Measurements from ENCODE around the gene ENAH.
"Not testable (repeated sequence)": the region's sequence is repeated elsewhere in the genome, so short reads cannot be mapped to it uniquely, and the experiment has no call there.

ENAH gene

DNA sequence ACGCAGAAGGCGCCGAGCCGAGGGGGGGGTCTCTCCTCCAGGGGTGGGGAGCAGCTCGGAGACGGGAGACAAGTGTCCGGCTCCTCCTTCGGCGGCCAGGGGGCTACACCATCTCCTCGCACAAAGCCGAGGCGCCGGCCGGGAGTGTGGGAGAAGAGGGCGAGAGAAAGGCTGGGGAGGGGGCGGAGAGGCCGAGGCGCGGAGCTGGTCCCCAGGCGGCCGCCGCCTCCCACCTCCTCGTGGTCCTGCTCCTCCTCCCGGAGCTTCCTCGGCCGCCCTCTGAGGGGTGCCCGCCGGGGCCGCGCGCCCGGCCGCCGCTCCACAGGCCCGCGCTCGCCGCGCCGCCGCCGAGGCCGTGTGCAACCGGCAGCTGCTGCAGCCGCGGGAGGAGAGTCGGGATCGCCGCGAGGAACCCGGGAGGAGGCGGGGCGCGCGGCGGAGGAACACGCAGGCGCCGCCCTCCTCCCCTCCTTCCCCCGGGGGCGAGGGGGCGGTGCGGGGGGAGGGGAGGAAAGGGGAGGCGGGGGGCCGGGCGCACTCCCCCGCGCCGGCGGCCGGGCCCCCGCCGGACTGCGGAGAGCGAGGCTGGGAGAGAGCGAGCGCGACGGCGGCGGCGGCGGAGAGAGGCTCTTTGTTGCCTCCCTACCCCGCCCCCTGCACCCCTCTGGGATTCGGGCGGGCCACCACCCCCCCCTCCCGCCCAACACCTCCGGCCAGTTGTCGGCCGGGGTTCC is at the start of gene ENAH:
ENAH (minus strand) TSS at position 395 of the 734 bp plus-strand sequence. CDS start 433 bp downstream, outside the sequence.
- peak; percentile 20 for DNase-seq (ENCODE audit: low read depth)

DNA sequence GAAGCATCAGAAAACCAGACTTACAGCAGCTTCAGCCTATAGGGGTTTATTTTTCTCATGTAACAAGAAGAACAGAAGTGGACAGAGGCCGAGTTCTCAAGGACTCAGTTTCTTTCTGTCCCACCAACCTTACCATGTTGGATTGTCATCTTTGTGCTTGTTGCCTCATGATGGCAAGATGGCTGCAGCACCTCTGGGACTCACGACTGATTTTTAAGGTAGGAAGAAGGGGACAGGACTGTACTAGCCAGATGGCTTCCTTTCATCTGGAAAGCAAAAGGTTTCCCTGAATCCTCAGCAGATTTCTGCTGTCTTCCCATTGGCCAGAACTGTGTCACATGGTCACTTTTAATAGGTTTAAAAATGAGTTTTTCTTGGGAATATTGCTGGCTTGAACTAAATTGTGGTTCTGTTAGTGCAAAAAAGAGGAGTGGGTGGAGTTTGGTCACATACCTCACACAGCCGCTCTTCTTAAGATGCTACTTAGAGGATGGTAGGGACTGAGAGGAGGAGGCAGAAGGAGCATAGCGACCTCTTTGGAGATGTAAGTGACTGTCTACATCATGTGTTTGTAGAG is 48.1 kb upstream of the ENAH start:
- DNase-seq (ENCODE audit: low read depth): no peak

DNA sequence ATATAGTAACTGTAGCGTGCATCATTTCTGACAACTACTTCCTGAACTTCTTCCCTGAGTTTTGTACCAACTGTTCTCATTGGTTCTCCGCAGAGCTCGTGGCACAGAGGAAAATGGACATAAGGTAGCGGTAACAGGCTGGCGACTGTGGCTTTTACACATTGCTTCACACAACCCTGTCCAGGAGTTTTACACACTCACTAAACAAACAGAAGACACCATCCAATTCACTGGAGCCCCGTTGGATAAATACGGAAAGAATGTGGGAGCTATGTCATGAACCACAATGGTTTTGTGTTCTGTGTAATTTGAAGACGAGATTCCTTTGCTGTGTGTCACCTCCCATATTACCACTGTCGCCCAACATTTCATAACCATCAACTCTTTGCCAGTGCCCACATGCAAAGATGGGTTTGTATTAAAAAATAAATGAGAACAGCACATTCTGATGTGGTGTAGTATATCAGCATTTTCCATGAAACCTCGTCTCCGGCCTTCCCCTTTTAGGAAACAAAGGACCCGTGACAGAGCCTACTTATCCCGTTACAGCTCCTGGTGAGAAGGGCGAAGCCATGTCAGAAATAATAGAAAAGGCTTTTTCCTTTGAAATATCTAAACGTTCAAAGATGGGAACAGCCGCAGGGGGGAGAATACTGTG is 47.4 kb upstream of the ENAH start:
- no peak for DNase-seq (ENCODE audit: low read depth)

DNA sequence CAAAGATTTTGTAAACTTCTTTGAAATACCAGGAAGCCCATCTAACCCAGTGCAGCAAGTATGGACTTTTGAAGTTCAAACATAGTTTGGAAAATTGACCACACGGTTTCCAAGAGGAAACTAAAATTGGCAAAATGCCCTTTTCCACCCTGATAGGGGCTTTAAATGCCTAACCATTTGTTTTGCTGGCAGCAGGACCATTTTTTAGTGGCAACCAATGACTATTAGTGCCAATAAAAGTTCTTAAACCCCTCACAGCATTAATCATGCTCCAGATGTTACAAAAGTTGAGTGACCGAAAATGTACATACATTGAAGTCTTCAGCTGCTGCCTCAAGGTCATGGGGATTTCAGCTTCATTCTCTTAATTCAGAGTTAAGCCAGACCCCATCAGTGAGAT is 46.4 kb upstream of the ENAH start:
- no peak for DNase-seq (ENCODE audit: low read depth)

DNA sequence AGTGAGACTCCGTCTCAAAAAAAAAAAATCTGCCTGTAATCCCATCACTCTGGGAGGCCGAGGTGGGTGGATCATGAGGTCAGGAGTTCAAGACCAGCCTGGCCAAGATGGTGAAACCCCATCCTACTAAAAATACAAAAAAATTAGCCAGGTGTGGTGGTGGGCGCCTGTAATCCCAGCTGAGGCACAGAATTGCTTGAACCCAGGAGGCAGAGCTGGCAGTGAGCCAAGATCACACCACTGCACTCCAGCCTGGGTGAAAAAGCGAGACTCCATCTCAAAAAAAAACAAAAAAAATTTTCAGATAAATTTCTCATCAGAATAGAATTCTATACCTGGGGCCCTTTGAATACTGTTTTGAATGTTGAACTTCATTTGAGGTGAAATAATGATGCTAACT is 45.3 kb upstream of the ENAH start:
- not testable (repeated sequence) for DNase-seq (ENCODE audit: low read depth)

DNA sequence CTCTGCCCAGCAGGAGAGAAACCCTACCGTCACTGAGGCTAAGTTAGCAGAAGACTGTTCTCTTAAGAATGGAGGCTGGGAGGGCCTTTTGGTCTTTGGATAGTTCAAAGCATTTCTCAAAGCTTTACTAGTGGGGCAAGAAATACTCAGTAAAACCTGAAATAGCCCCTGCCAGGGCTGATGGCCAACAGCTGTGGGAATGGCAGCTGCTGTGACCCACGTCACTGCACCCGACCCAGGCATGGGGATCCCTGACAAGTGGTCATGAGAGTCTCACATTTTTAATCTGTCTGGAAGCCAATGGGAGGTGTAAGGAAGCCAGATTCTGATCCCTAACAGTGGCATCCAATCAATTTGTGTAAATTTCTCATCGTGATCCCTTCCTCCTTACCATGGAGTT is 44.5 kb upstream of the ENAH start:
- no peak for DNase-seq (ENCODE audit: low read depth)

DNA sequence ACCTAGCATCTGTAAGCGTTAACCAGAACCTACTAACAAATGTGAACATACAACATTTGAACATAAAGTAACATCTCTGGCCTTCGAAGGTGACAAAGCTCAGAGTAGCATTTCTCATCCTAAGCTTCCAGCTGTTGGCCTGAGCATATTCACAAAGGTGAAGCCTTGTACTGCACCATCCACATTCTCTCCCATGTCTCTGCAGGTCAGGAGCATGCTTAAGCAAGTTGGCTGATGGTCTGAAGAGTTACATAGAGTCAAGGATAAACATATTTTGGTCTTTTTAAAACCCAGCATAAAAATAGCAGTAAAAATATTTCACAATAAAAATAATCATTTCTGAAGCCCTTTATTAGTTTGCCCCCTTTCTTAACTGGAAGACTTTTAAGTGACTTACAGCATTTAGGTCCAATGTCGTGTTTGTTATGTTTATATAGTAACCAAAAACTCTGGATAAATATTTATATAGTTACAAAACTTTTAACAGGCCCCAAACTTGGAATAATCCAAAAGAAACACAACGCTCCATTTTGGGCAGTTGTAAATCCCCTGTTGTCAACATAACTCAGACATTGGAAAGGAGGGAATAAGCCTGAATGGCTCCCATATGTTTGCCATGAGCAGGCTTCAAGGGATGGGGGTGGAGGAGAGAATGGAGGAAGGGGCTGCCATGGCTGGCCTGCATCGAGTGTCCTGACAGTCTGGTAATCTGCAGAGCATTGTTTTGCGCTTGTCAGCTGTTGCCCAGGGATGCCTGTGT is 42.8 kb upstream of the ENAH start:
- no peak for DNase-seq (ENCODE audit: low read depth)

DNA sequence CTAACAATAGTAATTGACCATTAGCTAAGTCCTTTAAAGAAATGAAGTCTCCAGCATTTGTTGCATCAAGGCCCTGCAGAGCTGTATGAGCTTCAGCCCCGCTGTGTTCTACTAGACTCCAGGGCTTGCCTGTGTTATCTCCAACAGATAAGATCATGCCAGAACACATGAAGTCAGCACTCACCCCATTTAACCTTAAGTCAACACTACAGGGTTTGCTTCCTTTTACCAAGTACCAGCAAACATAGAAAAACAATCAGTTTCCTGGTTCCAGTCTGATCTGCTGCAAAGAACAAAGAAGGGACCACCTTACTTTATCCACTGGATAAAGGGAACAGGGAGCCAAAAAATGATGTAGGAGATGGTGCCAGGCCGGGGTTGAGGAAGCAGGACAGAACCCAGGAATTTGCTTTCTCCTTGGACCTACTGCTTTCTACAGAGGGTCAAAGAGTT is 41.3 kb upstream of the ENAH start:
- no peak for DNase-seq (ENCODE audit: low read depth)

DNA sequence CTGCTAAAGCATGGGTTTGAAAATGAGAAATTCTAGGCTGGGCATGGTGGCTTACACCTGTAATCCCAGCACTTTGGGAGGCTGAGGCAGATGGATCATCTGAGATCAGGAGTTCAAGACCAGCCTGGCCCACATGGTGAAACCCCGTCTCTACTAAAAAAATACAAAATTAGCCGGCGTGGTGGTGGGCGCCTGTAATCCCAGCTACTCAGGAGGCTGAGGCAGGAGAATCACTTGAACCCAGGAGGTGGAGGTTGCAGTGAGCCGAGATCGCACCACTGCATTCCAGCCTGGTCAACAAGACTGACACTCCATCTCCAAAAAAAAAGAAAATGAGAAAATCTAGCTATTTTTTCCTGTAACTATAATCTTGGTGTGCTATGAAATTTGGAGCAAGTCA is 40.8 kb upstream of the ENAH start:
- DNase-seq (ENCODE audit: low read depth): not testable (repeated sequence)

DNA sequence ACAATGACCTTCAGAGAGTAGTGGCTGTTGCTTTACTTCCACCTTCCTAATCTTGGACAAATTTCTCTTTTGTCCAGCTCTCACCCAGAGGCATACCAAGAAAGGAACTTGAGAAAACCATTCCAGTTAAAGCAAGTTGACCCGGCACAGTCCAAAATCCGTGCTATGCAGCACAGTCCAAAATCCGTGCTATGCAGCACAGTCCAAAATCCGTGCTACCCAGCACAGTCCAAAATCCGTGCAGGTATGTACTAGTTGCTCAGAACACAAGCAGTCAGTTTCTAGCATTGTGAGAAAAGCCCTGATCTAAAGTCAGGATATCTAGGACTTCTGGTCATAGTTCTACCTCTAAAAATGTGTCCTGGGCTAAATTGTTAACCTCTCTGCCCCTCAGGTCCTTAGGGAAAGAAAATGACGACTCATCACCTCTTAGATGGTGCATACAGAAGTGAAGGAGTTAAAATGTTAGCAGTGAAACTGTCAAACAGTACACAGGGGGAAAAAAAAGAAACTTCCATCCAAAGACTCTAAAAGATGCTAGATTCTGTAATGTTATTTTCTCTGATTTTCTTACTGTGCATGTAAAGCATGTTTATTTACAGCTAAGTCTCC is 40.3 kb upstream of the ENAH start:
- no peak for DNase-seq (ENCODE audit: low read depth)

DNA sequence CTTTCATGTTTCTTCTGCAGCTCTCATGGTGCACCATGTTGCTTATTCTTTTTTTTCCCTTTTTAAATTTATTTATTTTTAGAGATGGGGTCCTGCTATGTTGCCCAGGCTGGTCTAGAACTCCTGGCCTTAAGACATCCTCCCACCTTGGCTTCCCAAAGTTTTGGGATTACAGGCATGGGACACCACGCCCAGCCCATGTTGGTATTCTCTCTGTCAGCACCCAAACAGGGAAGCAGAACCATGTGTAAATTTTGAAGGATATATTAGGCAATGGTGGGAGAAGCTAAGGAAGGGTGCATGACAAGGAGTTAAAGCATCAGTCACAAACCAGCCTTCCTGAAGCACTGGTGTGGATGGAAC is 39.6 kb upstream of the ENAH start:
- no peak for DNase-seq (ENCODE audit: low read depth)

DNA sequence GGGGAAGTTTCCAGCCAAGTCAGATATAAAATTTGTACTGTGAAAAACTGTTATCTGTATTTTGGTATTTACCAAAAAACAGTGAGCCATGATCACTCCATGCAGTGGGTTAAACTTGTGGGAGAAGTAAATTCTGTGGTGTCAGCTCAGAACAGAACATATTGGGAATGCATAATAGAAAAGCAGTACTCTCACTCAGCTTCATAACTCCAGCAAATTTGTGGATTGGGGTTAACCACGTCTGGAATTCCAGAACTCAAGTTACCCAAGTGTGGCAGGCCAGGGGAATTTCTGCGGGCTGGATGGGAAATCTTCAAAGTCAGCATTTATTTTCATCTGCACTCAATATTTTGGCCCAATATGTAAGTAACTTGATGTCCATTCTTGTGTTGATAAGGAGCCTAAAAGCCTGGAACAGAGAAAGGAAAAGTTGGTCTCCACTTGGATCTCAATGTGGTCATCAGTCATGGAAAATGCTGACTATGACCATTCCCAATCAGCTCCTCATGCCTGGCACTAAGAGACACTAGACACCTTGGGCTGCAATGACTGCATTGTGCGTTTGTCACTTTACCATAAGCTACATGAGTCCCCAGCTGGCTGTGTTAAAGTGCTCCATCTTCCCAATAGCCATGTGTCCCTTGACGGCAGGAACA is 39.1 kb upstream of the ENAH start:
- no peak for DNase-seq (ENCODE audit: low read depth)

DNA sequence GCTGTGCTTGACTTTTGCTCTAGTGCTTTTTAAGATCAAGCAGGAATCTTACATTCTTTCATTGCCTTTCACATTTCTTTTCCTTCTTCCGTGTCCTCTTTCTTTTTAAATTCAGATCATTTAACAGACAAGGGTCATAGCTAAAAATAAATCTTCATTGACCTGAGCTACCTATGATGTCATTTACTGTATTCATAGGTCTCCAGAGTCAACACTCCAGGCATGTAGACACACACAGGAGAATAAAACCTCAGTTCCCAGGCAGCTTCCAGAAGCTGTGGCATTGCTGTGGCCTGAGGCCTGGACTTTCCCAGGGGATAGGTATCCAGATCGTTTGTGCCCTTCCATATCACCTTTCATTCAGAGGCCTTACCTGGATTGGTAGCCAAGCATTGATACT is 38.5 kb upstream of the ENAH start:
- DNase-seq (ENCODE audit: low read depth): no peak

DNA sequence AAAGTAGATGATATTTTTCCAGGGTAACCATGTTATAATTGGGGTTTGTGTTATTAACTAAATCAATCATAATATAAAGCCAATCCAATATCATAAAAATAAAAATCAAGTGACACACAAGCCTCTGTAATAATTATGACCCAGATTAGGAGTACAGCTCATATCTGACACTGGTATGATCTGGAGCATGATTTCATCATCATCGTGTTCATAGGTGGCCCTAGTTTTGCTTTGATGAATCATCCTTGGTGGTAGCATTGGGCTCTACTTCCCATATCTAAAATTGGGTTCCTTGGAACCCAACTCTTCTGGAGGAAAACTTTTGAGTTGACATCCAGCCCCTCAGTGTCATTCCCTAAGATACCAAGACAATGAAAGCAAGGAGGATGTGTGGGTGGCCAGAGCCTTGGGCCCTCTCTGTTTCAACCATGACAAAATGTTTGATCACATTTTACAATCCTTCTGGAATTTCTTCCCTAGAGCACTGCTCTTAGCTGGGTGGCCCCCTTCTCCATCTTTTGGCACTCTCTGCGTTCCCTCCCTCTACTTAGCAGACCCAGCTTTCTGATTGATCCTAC is 37.0 kb upstream of the ENAH start:
- DNase-seq (ENCODE audit: low read depth): no peak

DNA sequence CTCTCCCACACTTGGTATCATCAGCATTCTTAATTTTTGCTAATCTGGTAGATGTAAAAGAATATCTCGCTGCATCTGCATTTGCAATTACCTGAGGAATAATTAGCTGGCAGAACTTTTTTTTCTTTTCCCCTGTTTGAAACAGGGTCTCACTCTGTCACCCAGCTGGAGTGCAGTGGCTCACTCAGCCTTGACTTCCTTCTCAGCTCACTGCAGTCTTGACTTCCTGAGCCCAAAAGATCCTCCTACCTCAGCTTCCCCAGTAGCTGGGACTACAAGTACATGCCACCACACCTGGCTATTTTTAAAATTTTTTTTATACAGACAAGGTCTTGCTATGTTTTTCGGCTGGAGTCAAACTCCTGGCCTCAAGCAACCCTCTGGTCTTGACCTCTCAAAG is 35.4 kb upstream of the ENAH start:
- no peak for DNase-seq (ENCODE audit: low read depth)

DNA sequence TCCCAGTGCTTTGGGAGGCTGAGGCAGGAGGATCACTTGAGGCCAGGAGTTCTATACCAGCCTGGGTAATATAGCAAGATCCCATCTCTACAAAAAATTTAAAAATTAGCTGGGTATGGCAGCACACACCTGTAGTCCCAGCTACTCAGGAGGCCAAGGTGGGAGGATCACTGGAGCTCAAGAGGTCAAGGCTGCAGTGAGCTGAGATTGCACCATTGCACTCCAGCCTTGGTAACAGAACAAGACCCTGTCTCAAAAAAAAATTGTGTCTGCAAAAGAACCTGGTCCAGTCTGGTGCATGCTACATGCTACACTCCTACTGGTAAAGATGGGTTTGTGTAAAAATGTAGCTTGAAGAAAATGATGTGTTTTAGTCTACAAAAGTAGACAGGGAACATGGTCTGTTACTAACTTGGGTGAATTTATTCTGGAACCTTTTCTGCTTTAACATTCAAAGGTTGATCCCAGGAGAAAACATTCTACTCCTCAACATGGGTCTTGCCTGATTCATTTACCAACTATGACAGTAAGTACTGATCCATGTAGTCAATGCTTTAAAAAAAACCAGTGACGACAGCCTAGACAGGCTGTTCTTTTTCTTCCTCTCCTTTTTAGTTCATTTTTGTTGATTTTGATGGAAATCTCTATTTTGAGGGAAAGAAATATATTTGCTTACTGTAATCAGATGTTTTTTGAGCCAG is 32.7 kb upstream of the ENAH start:
- no peak for DNase-seq (ENCODE audit: low read depth)

DNA sequence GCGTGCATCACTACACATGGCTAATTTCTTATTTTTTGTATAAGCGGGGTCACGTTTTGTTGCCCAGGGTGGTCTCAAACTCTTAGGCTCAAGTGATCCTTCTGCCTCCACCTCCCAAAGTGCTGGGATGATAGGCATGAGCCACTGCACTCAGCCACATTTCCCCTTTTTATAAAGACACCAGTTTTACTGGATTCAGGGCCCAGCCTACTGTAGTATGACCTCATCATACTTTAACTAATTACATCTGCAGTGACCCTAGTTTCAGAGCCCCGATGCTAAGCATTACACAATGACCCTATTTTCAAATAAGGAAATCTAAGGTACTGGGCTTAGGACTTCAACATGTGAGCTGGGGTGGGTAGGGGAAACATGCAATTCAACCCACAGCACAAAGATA is 31.8 kb upstream of the ENAH start:
- DNase-seq (ENCODE audit: low read depth): no peak

DNA sequence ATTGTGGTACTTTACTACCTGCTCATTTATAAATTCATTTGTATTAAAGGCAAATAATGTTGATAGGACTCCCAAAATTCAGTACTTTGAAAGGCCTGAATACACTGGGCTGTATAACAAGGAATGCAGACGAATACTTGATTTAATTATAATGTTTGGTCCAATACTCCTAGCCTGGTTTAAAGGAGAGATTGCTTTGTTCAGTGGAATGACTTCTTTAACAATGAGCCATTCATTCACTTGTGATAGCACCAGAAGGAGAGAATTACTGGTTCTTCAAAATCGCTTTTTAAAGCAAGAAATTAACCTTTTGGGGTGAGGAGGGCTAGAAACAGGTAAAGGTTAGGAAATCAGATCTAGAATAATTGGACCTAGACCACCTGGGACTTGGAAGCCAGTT is 28.3 kb upstream of the ENAH start:
- no peak for DNase-seq (ENCODE audit: low read depth)

DNA sequence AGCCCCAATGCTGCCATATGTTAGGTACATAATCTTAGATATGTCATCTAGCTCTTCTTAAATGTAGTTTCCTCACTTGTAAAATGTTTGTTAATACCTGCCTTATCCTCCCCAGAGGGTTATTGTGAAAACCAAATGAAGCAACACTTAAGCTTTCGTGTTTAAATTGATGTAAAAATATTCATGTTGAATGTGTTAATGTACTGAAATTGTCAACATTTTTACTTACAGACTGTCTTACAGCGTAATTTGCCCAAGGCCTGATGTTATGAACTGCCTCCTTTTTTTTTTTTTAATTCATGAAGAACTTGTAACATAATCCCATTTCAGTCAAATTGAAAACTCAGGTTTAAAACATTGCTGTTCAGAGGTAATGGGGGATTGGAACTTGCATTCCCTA is 25.6 kb upstream of the ENAH start:
- DNase-seq (ENCODE audit: low read depth): no peak

DNA sequence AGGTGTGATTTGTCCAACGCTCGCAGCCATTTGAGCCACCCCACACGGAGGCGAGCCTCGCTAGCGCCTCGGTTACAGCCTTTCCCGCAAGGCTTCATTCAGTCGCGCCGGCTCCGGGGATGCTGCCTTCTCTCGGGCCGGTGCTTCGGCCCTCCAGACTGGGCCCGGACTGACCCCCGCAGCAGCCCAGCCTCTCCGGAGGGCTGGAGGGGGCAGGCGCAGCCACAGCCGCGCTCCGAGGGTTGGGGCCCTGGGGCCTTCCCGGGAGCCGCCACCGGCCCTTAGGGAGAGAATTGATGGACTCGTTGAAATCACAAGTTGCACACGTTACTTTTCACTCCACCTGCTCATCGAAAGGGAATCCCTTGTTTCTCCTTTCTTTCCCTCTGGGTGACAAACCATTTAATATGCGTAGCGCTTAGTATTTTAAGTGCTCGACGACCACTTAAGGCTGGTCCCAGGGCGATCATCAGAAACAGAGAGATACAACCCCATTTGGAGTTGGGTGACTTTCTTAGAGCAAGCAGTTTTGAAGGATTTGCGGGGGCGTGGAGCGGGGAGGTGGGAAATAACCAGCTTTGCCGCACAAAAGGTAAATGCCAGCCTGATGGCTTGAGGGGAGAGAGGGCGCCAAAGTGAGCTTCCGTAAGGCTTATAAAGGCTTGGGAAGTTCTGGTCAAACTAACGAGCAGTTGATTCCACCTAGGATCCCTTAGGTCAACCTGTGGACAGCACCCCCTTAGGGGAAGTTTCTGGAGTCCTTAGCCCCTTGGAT is 24.6 kb upstream of the ENAH start:
- DNase-seq (ENCODE audit: low read depth): no peak
